DOHH2 (cell line): Measurements from ENCODE around the gene HDHD2.

ENCODE experiments used
- CTCF ChIP-seq: fragments of 200-600 bp; sonication (generic); IDR thresholded peaks from one replicate; pipeline ENCODE4 v1.5.1; 2014; ENCODE audit warnings: antibody characterized with exemption, mild to moderate bottlenecking, low read depth, low read length; ENCODE audit not compliant: poor library complexity, severe bottlenecking
- EZH2phosphoT487 ChIP-seq: fragments of 200-600 bp; sonication (generic); IDR thresholded peaks from 2 replicates; pipeline ENCODE4 v1.6.1; 2017; ENCODE audit warnings: borderline replicate concordance, mild to moderate bottlenecking, antibody characterized with exemption, low read length, moderate library complexity, mixed read lengths

GRCh38 chr18:47081578-47081977 lies 68.7 kb downstream of the HDHD2 start:
- TF ChIP-seq CTCF (no peak), EZH2phosphoT487 (no peak)
